Activated CD4-positive, alpha-beta memory T cell treated with anti-CD3 and anti-CD28 coated beads for 36 hours (primary cell): ENCODE measurements around the gene GALNT9. TPM values are rescaled to one million over a fixed set of nuclear protein-coding genes. Genes with fewer than 3 reads are reported as not detected.

Experiments
- CTCF ChIA-PET: fragments of 350-600 bp; sonication (Branson Sonifier 250); formaldehyde crosslinking; loops from one replicate; lab custom pipeline; 2021; ENCODE audit warnings: antibody characterized with exemption, inconsistent platforms; lab: Charles Lee
- POLR2A ChIA-PET: fragments of 350-600 bp; sonication (Branson Sonifier 250); formaldehyde crosslinking; loops from one replicate; lab custom pipeline; 2021; ENCODE audit warnings: antibody characterized with exemption; lab: Charles Lee
- DNase-seq: peaks from one replicate; pipeline ENCODE4 v3.0.0-alpha.2; 2020
- H3K27ac Mint-ChIP-seq: one replicate; pipeline ENCODE4 v1.8.0; 2021; ENCODE audit warnings: mixed read lengths
- H3K27me3 Mint-ChIP-seq: one replicate; pipeline ENCODE4 v1.8.0; 2021; ENCODE audit warnings: mixed read lengths
- H3K36me3 Mint-ChIP-seq: one replicate; pipeline ENCODE4 v1.8.0; 2021; ENCODE audit warnings: mixed read lengths
- H3K4me1 Mint-ChIP-seq: one replicate; pipeline ENCODE4 v1.8.0; 2021; ENCODE audit warnings: low read depth, mixed read lengths
- H3K4me3 Mint-ChIP-seq: one replicate; pipeline ENCODE4 v1.8.0; 2021; ENCODE audit warnings: mild to moderate bottlenecking, mixed read lengths
- H3K9me3 Mint-ChIP-seq: one replicate; pipeline ENCODE4 v1.8.0; 2021; ENCODE audit warnings: mixed read lengths
- intact Hi-C: fragments of 100-400 bp; cut with micrococcal nuclease; formaldehyde crosslinking; loops from one replicate; pipeline ENCODE4 v1.15.1; 2023
- total RNA-seq, 2 experiments: library from RNA; stranded (reverse); gene quantifications; one replicate each; pipeline ENCODE4 v1.2.3, GENCODE V29; 2021

The GALNT9 gene
- total RNA-seq, 2 experiments from 2014 or later: 0.12 to 0.29 TPM

DNA sequence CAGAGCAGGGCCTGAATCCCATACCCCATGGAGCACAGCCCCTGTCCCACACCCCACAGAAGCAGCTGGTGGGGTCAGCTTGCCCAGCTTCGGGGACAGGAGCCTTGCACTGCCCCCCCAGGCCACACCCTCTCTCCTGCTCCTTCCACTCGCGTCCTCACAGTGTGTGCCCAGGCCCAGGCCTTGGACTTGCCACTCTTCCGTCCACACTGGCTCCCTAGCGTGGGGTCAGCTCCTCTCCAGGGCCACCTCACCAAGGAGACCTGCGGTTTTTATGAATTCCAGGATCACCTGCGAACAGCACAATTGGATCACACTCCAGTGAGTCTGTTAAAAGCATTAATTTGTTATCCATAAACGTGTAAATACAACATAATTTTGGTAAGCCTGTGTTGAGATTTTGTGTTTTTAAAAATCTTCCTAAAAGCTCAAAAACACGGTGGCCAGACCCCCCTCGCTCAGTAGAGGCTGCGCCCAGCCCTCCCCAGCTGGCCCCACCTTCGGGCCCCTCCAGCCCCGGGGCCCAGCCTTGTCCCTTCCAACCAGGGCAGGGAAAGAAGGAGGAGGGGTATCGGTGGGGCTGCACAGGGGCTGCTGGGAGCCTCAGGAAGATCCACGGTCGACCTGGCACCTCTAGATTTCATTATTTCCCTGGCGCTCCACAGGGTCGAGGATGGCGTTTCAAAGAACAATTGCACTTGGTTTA, 12.0 kb downstream of the GALNT9 start:
- no peak overlapping the region for H3K4me3 Mint-ChIP-seq
- no peak for DNase-seq
- POLR2A ChIA-PET: no interaction called here
- no peak overlapping the region for H3K27ac Mint-ChIP-seq
- H3K36me3 Mint-ChIP-seq: peaks cover 2% of the 10 kb centered on the region
- H3K4me1 Mint-ChIP-seq: no peaks in the 10 kb centered on the region
- H3K9me3 Mint-ChIP-seq: peaks cover 3% of the 10 kb centered on the region
- H3K27me3 Mint-ChIP-seq: no peaks in the 10 kb centered on the region
- intact Hi-C loops: no loop called here
- CTCF ChIA-PET: no interaction called here

DNA sequence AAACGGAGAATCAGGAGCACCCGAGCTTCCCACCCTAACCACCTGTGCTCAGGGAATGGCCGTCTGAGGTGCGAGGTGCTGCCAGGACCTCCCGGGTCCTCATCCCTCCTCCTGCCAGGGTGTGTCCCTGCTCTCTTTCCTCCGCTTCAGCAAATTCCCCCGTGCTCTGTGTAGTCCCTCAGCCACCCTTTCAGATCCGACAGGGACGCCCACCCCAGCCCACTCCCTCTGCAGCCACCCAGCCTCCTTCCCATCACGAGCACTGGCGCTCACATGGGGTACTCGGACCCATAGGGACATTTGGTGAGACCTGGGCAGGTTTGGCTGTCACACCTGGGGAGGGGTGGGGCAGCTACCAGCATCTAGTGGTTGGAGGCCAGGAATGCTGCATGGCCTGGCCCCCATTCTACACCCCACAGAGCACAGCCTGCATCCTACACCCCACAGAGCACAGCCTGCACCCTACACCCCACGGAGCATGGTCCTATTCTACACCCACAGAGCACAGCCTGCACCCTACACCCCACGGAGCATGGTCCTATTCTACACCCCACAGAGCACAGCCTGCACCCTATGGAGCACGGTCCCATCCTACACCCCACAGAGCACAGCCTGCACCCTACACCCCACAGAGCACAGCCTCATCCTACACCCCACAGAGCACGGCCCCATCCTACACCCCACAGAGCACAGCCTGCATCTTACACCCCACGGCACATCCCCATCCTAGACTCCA, 12.7 kb downstream of the GALNT9 start:
- DNase-seq: no peak
- Mint-ChIP-seq H3K4me1 (no peaks in the 10 kb centered on the region), H3K27me3 (no peaks in the 10 kb centered on the region), H3K9me3 (peaks cover 8% of the 10 kb centered on the region), H3K4me3 (no peak overlapping the region), H3K36me3 (peaks cover 2% of the 10 kb centered on the region), H3K27ac (no peak overlapping the region)
- POLR2A ChIA-PET: no interaction called here
- intact Hi-C loops: no loop called here
- CTCF ChIA-PET: no interaction called here

DNA sequence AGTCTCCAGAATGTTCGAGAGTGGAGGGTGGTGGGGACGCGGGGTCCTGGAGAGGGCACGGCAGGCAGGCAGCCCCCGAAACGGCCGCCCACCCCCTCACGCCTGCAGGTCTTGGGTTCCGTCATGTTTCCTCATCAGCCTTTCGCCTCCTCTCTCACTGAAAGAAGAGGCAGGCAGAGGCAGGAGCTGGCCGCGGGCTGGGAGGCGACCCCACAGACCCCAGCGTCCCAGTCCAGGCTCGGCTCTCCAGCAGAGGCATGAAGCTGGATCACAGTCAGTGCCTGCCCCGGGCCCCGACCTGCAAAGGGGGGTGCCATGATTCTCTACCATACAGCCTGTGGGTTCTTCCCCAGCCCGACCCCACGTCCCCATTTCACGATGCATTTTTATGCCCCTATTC, 13.4 kb downstream of the GALNT9 start:
- intact Hi-C loops: no loop called here
- H3K9me3 Mint-ChIP-seq: peaks cover 15% of the 10 kb centered on the region
- H3K36me3 Mint-ChIP-seq: peaks cover 2% of the 10 kb centered on the region
- no peak overlapping the region for H3K4me3 Mint-ChIP-seq
- ChIA-PET POLR2A (no interaction called here), CTCF (no interaction called here)
- H3K27ac Mint-ChIP-seq: no peak overlapping the region
- no peaks in the 10 kb centered on the region for H3K27me3 Mint-ChIP-seq
- no peak for DNase-seq
- H3K4me1 Mint-ChIP-seq: no peaks in the 10 kb centered on the region

DNA sequence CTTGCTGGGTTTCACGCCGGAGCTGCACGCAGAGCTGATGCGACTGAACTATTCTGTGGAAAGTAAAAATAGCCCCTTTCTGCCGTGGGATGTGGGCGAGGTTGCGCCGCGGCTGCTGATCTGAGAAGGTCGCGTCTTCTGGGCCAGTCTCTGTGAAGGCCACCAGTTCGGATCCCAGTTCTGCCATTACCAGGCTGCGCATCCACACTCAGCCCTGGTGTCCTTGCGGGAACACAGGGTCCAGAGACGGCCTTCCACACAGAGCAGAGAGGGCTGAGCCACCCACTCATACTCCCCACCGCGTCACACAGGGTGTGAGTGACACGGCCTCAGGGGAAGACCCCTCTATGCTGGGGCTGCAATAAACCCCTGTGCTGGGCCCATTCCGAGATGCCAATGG, 13.9 kb downstream of the GALNT9 start:
- H3K9me3 Mint-ChIP-seq: peaks cover 17% of the 10 kb centered on the region
- CTCF ChIA-PET: no interaction called here

DNA sequence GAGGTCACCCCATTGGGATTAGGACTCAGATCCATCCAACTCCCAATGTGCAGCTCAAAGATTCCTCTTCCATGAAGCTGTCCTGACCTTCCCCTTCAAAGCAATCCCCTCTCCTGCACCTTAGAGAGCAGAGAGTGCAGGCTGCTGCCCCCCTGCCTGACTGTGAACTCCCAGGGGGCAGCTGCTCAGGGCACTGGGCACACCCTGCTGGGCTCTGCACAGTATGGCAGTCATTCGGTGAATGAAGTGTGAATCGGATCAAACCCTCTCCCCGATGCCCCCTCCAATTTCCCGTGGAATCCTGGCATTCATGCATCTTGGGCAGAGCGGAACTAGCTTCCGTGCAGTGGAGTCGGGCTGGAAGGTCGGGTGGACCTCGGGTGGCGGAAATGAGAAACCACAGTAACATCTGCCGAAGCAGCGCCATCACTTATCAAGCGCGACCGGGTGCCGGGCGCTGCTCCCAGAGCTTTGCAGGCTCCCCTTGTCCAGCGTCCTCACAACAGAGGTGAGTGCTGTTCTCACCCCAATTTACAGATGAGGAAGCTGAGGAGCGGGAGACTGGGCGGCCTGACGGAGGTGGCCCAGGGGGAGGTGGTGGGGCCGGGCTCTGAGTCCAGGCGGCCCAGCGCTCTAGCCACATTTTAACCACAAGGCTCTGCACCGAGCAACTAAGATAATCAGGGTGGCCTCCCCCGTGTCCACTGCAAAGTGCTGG, 14.7 kb downstream of the GALNT9 start:
- DNase-seq: no peak
- CTCF ChIA-PET: no interaction called here
- POLR2A ChIA-PET: no interaction called here
- no peak overlapping the region for H3K27ac Mint-ChIP-seq
- intact Hi-C loops: no loop called here
- peaks cover 2% of the 10 kb centered on the region for H3K36me3 Mint-ChIP-seq
- H3K9me3 Mint-ChIP-seq: peaks cover 17% of the 10 kb centered on the region
- no peaks in the 10 kb centered on the region for H3K27me3 Mint-ChIP-seq
- H3K4me3 Mint-ChIP-seq: no peak overlapping the region
- no peaks in the 10 kb centered on the region for H3K4me1 Mint-ChIP-seq

More for the DNA sequence above, 13.9 kb downstream of the GALNT9 start:
- Mint-ChIP-seq H3K27me3 (no peaks in the 10 kb centered on the region), H3K4me1 (no peaks in the 10 kb centered on the region), H3K4me3 (no peak overlapping the region), H3K36me3 (peaks cover 2% of the 10 kb centered on the region), H3K27ac (no peak overlapping the region)
- intact Hi-C loops: no loop called here
- POLR2A ChIA-PET: no interaction called here
- no peak for DNase-seq

DNA sequence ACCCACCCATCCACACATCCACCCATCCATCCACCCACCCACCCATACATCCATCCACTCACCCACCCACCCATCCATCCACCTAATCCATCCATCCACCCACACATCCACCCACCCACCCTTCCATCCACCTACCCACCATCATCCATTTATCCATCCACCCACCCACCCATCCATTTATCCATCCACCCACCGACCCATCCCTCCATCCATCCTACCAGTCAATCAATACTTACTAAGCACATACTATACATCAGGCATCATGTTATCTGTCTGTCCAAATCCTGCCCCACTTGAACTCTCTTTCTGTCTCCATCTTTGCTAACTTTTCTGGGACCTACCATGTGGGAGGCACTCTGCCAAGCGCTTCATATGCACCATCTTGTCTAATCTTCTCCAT, 15.4 kb downstream of the GALNT9 start:
- H3K4me1 Mint-ChIP-seq: no peaks in the 10 kb centered on the region
- no peaks in the 10 kb centered on the region for H3K27me3 Mint-ChIP-seq
- ChIA-PET CTCF (no interaction called here), POLR2A (no interaction called here)
- intact Hi-C loops: no loop called here
- H3K9me3 Mint-ChIP-seq: peaks cover 17% of the 10 kb centered on the region
- peaks cover 2% of the 10 kb centered on the region for H3K36me3 Mint-ChIP-seq
- no peak for DNase-seq
- H3K27ac Mint-ChIP-seq: no peak overlapping the region
- H3K4me3 Mint-ChIP-seq: no peak overlapping the region

DNA sequence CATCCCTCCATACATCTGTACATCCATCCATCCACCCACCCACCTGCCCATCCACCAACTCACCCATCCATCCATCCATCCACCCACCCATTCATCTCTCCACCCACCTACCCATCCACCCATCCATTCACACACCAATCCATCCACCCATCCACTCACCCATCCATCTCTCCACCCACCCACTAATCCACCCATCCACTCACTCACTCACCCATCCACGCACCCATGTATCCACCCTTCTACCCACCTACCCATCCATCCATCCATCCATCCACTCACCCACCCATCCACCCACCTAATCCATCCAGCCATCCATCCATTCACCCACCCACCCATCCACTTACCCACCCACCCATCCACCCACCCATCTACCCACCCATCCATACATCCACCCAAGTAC, 16.2 kb downstream of the GALNT9 start:
- CTCF ChIA-PET: no interaction called here
- Mint-ChIP-seq H3K9me3 (peaks cover 17% of the 10 kb centered on the region), H3K27me3 (no peaks in the 10 kb centered on the region), H3K4me3 (no peak overlapping the region), H3K27ac (no peak overlapping the region), H3K36me3 (peaks cover 2% of the 10 kb centered on the region), H3K4me1 (no peaks in the 10 kb centered on the region)
- DNase-seq: no peak
- intact Hi-C loops: no loop called here
- POLR2A ChIA-PET: no interaction called here

DNA sequence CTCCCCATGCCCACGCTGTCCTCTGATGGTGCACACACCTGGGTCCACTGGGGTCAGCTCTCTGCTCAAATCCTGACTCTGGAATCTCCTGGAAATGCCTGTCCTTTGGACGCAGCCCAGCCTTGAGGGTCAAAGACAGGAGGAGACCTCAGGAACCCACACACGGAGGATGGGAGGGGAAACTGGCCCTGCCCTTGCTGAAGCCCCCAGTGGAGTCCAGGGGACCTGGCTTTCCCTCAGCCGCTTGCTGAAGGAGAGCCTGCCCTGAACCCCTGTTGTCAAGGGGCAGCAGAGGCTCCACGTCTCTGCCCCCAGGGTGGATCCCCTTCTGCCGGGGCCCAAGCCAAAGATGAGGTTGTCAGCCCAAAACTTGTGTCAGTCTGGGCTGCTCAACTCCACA, 16.9 kb downstream of the GALNT9 start:
- ChIA-PET CTCF (no interaction called here), POLR2A (no interaction called here)
- H3K9me3 Mint-ChIP-seq: peaks cover 17% of the 10 kb centered on the region
- no peak for DNase-seq
- peaks cover 2% of the 10 kb centered on the region for H3K36me3 Mint-ChIP-seq
- H3K27me3 Mint-ChIP-seq: peaks cover 1% of the 10 kb centered on the region
- intact Hi-C loops: no loop called here
- no peak overlapping the region for H3K4me3 Mint-ChIP-seq
- no peaks in the 10 kb centered on the region for H3K4me1 Mint-ChIP-seq
- H3K27ac Mint-ChIP-seq: no peak overlapping the region

DNA sequence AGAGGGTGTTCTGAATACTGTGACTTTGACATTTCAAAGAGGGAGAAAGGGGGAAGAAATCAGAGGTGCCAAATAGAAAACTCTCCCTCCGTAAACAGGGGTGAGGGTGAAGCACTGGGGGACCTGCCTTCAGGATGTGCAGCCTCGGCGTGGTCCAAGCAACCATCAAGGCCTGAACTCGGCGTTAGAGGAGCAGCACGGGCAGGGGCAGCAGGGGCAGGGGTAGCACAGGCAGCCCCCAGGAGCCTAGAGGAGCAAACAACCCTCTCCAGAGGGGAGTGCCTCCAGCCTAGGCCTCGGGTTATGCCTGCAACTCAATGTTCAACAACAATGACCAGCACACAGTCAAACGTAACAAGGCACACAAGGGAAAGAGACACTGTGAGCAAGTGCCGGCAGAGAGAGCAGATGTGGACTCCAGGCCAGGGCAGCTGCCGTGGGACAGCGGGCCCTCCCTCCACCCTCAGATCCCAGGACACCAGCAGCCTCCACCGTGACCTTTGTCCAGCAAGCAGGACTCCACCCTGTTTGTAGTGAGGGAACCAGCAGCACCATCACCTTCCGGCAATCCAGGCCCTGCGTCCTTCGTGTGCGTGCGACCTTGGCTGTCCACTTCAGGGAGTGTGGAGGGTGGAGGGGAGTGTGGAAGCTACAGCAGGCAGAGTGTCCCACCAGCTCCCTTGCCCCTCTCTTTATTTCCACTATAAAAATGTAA, 18.0 kb downstream of the GALNT9 start:
- H3K4me1 Mint-ChIP-seq: no peaks in the 10 kb centered on the region
- peaks cover 1% of the 10 kb centered on the region for H3K27me3 Mint-ChIP-seq
- no peak overlapping the region for H3K4me3 Mint-ChIP-seq
- no peak for DNase-seq
- intact Hi-C loops: no loop called here
- peaks cover 2% of the 10 kb centered on the region for H3K36me3 Mint-ChIP-seq
- H3K9me3 Mint-ChIP-seq: peaks cover 17% of the 10 kb centered on the region
- H3K27ac Mint-ChIP-seq: no peak overlapping the region
- ChIA-PET CTCF (no interaction called here), POLR2A (no interaction called here)

DNA sequence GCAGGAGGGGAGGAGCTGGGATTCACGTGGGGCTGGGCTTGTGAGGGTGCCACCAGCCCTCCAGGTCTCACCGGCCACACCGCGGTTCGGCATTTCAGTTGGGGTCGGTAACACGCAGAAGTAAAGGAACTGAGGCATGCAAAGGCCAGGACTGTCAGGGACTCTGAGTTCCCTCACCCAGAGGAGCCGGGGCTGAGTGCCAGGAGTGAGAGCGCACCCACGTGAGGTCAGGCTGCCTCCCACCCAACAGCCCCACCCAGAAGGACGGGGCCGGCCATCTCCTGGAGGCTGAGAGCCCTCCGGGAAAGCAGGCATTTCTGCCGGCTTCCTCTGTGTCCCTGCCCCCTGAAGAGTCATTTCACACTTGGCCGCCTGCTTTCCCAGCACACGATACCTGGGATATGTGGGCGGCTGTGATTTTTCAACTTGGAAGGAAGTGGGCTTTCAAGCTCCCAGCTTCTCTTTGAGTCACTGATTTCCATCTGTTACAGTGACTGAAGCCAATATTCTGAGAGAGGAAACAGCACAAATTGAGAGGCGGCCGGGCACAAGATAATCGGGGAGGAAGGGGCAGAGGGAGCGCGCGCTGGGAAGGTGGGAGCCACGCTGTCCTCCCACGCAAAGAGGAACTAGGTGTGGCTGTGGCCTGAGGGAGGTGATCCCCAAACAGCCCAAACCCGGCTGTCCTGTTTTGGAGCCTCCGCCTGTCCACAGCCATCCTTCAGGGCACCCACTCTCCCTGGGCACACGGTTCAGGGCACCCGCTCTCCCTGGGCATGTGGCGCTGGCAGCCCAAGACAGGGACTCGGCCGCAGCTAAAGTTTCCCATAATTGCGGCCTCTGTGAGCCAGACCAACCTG, 19.0 kb downstream of the GALNT9 start:
- H3K36me3 Mint-ChIP-seq: peaks cover 2% of the 10 kb centered on the region
- H3K4me3 Mint-ChIP-seq: no peak overlapping the region
- peaks cover 1% of the 10 kb centered on the region for H3K27me3 Mint-ChIP-seq
- H3K9me3 Mint-ChIP-seq: peaks cover 17% of the 10 kb centered on the region
- no peak overlapping the region for H3K27ac Mint-ChIP-seq
- no peaks in the 10 kb centered on the region for H3K4me1 Mint-ChIP-seq
- no peak for DNase-seq
- ChIA-PET CTCF (no interaction called here), POLR2A (no interaction called here)
- intact Hi-C loops: no loop called here

DNA sequence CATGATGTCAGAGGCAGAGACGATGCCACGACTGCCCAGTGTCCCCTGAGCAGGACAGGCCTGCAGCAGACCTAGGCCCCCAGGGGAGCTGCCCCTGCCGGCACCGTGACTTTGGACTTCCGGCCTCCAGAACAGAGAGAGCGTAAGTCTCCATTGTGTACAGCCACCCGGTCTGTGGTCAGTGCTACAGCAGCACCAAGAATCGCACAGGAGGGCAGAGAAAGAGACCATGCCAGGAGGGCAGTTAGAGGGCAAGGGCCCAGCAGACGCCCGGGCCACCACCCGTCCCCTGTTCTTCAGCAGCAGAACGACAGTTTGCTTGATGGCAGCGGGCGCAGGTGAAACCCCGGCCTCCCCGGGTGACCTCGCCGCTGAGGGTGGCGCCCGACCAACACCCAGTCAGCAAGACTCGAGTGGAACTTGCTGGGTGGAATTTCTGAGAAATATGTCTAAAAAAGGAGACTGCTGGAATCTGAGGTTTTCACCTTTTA, 19.7 kb downstream of the GALNT9 start:
- peaks cover 17% of the 10 kb centered on the region for H3K9me3 Mint-ChIP-seq
- POLR2A ChIA-PET: no interaction called here
- H3K27ac Mint-ChIP-seq: no peak overlapping the region
- intact Hi-C loops: no loop called here
- no peaks in the 10 kb centered on the region for H3K4me1 Mint-ChIP-seq
- H3K36me3 Mint-ChIP-seq: peaks cover 2% of the 10 kb centered on the region
- no peak for DNase-seq
- no peak overlapping the region for H3K4me3 Mint-ChIP-seq
- CTCF ChIA-PET: no interaction called here
- peaks cover 1% of the 10 kb centered on the region for H3K27me3 Mint-ChIP-seq
